ENCODE data around the gene RAD51B.

DNA sequence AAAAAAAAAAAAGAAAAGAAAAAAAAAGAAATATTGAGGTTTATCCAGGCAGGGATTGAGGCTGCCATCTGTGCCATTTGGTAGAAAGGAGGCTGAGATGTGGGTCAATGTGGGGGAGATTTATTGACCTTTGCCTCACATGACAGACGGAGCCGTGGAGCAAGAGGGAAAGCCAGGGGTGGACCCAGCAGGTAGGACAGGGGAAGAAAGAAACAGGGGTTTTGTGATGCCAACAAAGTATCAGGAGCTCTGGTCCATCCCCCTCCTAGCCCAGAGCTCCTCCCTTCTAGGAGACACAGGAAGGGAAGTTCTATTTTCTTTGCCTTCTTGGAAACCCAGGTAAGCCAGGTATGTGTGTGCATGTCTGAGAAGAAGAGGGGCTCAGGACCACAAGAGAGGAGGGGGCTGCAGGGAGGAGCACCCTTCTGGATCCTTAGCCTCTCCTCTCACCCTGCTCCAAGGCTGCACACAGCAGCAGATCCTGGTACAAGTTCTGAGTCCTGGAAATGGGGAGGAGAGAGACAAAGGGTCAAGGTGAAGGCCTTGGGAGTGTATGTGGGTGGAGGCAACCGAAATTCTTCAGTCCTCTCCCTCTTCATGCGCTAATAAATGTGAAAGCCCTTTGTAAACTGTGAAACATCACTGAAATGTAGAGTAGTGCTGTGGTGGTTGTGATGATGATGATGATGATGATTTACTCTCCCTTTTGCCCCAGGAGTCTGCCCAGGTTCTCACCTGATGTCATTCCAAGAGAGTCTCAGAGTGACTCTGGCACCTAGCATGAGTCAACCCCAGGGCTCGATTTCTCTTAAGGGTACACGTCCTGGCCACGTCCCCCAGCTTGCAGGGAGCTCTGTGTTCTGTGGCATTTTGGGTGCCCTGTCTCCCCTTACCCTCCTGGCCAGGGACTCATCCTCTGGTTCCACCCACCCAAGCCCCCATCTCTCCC, 947.0 kb downstream of the RAD51B start:
- no peak for TF ChIP-seq ZBTB7A (tag by site-specific recombination; IDR thresholded peaks at IDR 0.05; ENCODE audit: low read depth)
- TF ChIP-seq ZNF561 (tag by site-specific recombination; IDR thresholded peaks at IDR 0.05; ENCODE audit: borderline replicate concordance): no peak
- TF ChIP-seq ZNF354C (tag by site-specific recombination; IDR thresholded peaks at IDR 0.05; ENCODE audit: borderline replicate concordance, low read depth): no peak
- no peak for TF ChIP-seq ZNF747 (tag by site-specific recombination; IDR thresholded peaks at IDR 0.05)
- TF ChIP-seq, protein P1, sequence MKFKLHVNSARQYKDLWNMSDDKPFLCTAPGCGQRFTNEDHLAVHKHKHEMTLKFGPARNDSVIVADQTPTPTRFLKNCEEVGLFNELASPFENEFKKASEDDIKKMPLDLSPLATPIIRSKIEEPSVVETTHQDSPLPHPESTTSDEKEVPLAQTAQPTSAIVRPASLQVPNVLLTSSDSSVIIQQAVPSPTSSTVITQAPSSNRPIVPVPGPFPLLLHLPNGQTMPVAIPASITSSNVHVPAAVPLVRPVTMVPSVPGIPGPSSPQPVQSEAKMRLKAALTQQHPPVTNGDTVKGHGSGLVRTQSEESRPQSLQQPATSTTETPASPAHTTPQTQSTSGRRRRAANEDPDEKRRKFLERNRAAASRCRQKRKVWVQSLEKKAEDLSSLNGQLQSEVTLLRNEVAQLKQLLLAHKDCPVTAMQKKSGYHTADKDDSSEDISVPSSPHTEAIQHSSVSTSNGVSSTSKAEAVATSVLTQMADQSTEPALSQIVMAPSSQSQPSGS (tag by site-specific recombination; IDR thresholded peaks at IDR 0.05; ENCODE audit: low read depth): no peak
- no peak for TF ChIP-seq ZNF404 (tag by site-specific recombination; IDR thresholded peaks at IDR 0.05)
- no peak for TF ChIP-seq FEZF1 (tag by site-specific recombination; IDR thresholded peaks at IDR 0.05)

Measured in HEK293 (cell line).